SK-N-SH (cell line): ENCODE measurements around the gene GPR158. TPM values are rescaled to one million over a fixed set of nuclear protein-coding genes. Genes with fewer than 3 reads are reported as not detected.

ENCODE experiments used
- CTCF ChIA-PET: fragments of 300-600, 350-600 bp; formaldehyde crosslinking; extraction: SDS; loops from one replicate; lab custom pipeline; 2021; lab: Yijun Ruan, JAX
- POLR2A ChIA-PET: fragments of 350-600 bp; sonication (Branson Sonifier 250); formaldehyde crosslinking; extraction: SDS; loops from one replicate; lab custom pipeline; 2020; ENCODE audit warnings: antibody characterized with exemption, inconsistent platforms; lab: Yijun Ruan, JAX
- DNase-seq: peaks from one replicate; pipeline ENCODE4 v3.0.0; 2012
- H2AFZ ChIP-seq: fragments of 200-600 bp; sonication (generic); 2 replicates; pipeline ENCODE4 v1.8.1; 2016; ENCODE audit warnings: antibody characterized with exemption, mild to moderate bottlenecking, low read depth
- H3F3A ChIP-seq: fragments of 200-600 bp; sonication (generic); replicated peaks from 2 replicates; pipeline ENCODE3; 2016; ENCODE audit warnings: antibody characterized with exemption, mild to moderate bottlenecking; ENCODE audit not compliant: insufficient read depth
- H3K27ac ChIP-seq, 2 experiments: fragments of 200-500 bp in 1 of 2; fragments of 200-600 bp in 1 of 2; sonication (Bioruptor generic) in 1 of 2; sonication (generic), shearing (Covaris generic) in 1 of 2; 2 replicates each; pipeline versions ENCODE4 v1.5.1 to v1.6.1; 2014 to 2016; ENCODE audit warnings: low read depth in 2 of 2, inconsistent platforms in 1 of 2, low read length in 1 of 2, mild to moderate bottlenecking in 1 of 2, mixed read lengths in 1 of 2
- H3K27me3 ChIP-seq: fragments of 200-600 bp; sonication (generic), shearing (Covaris generic); 2 replicates; pipeline ENCODE4 v1.6.1; 2016; ENCODE audit warnings: mixed run types; ENCODE audit not compliant: insufficient read depth
- H3K36me3 ChIP-seq, 2 experiments: fragments of 200-500 bp in 1 of 2; fragments of 200-600 bp in 1 of 2; sonication (Bioruptor generic) in 1 of 2; sonication (generic) in 1 of 2; replicated peaks in 1 of 2; 2 replicates each; pipeline versions ENCODE3 to v1.5.1; 2014 to 2016; ENCODE audit warnings: low read length in 1 of 2, mild to moderate bottlenecking in 1 of 2; ENCODE audit not compliant: insufficient read depth in 2 of 2, control insufficient read depth in 1 of 2
- H3K4me1 ChIP-seq, 2 experiments: fragments of 200-500 bp in 1 of 2; fragments of 200-600 bp in 1 of 2; sonication (Bioruptor generic) in 1 of 2; sonication (generic), shearing (Covaris generic) in 1 of 2; 2 replicates each; pipeline versions ENCODE4 v1.5.1 to v1.6.1; 2014 to 2016; ENCODE audit warnings: low read depth in 1 of 2, low read length in 1 of 2, mixed run types in 1 of 2; ENCODE audit not compliant: insufficient read depth in 2 of 2, control insufficient read depth in 1 of 2
- H3K4me2 ChIP-seq: fragments of 200-600 bp; sonication (generic), shearing (Covaris generic); 2 replicates; pipeline ENCODE4 v1.6.1; 2017; ENCODE audit warnings: mixed run types
- H3K4me3 ChIP-seq, 2 experiments: fragments of 200-500 bp in 1 of 2; fragments of 200-600 bp in 1 of 2; sonication (Bioruptor generic) in 1 of 2; sonication (generic), shearing (Covaris generic) in 1 of 2; 2 replicates each; pipeline versions ENCODE4 v1.5.1 to v1.8.1; 2014 to 2016; ENCODE audit warnings: low read depth in 2 of 2, inconsistent platforms in 1 of 2, low read length in 1 of 2, mild to moderate bottlenecking in 1 of 2, mixed read lengths in 1 of 2, moderate library complexity in 1 of 2
- H3K79me2 ChIP-seq: fragments of 200-600 bp; sonication (generic); 2 replicates; pipeline ENCODE4 v1.8.1; 2017; ENCODE audit warnings: mild to moderate bottlenecking; ENCODE audit not compliant: insufficient read depth
- H3K9ac ChIP-seq: fragments of 200-600 bp; sonication (generic); 2 replicates; pipeline ENCODE4 v1.6.1; 2017; ENCODE audit warnings: mixed run types
- H3K9me2 ChIP-seq: fragments of 200-600 bp; sonication (generic); 2 replicates; pipeline ENCODE4 v1.6.1; 2017; ENCODE audit warnings: mixed run types
- H3K9me3 ChIP-seq: fragments of 200-600 bp; sonication (generic); 2 replicates; pipeline ENCODE4 v1.6.1; 2017; ENCODE audit warnings: mixed run types, mild to moderate bottlenecking, moderate library complexity
- H4K20me1 ChIP-seq: fragments of 200-600 bp; sonication (generic); 2 replicates; pipeline ENCODE4 v1.6.1; 2017; ENCODE audit warnings: mild to moderate bottlenecking, mixed run types; ENCODE audit not compliant: insufficient read depth
- GABPA ChIP-seq: IDR thresholded peaks from 2 replicates; pipeline ENCODE4 v1.4.0; 2012; ENCODE audit warnings: low read depth, mild to moderate bottlenecking
- GATA2 ChIP-seq: sonication (generic); formaldehyde crosslinking; IDR thresholded peaks from 2 replicates; pipeline ENCODE4 v1.5.0; 2020; ENCODE audit warnings: mild to moderate bottlenecking, missing genetic modification reagents
- JUND ChIP-seq: IDR thresholded peaks from 2 replicates; pipeline ENCODE4 v1.4.0; 2012
- MXI1 ChIP-seq: IDR thresholded peaks from 2 replicates; pipeline ENCODE4 v1.6.1; 2012; ENCODE audit warnings: mild to moderate bottlenecking, low read depth, low read length, improper control_type of control experiment
- POLR2AphosphoS5 ChIP-seq: IDR thresholded peaks from 2 replicates; pipeline ENCODE4 v1.6.1; 2012; ENCODE audit warnings: low read depth, low read length
- RAD21 ChIP-seq: IDR thresholded peaks from 2 replicates; pipeline ENCODE4 v1.6.1; 2012; ENCODE audit warnings: mild to moderate bottlenecking, low read length
- SIN3A ChIP-seq: IDR thresholded peaks from 2 replicates; pipeline ENCODE4 v1.6.1; 2012; ENCODE audit warnings: low read depth, mild to moderate bottlenecking, low read length, moderate library complexity, borderline replicate concordance
- SMC3 ChIP-seq: IDR thresholded peaks from 2 replicates; pipeline ENCODE4 v1.6.1; 2012; ENCODE audit warnings: low read depth, low read length, improper control_type of control experiment
- TAF1 ChIP-seq: IDR thresholded peaks from 2 replicates; pipeline ENCODE4 v1.6.1; 2012; ENCODE audit warnings: low read depth, mild to moderate bottlenecking, low read length, moderate library complexity, borderline replicate concordance
- WGBS: methylation state at CpG from one replicate; pipeline ENCODE4 v1.1.6; 2017; ENCODE audit warnings: low lambda C conversion rate; 5-methylcytosine and 5-hydroxymethylcytosine counted together
- polyA plus RNA-seq, 3 experiments: library from polyadenylated mRNA; depleted of rRNA; stranded (reverse); fragments of >200 nt; gene quantifications; 2 replicates each; pipeline ENCODE4 v1.2.3, GENCODE V29; 2012
- TF ChIP-seq, protein P1 (sequence below): fragments of 150-350 bp; IDR thresholded peaks from 2 replicates; pipeline ENCODE4 v1.6.1; 2016; ENCODE audit warnings: mild to moderate bottlenecking, low read depth, low read length
- TF ChIP-seq, protein P2 (sequence below): IDR thresholded peaks from 2 replicates; pipeline ENCODE4 v1.4.0; 2012; ENCODE audit warnings: low read depth, borderline replicate concordance
- TF ChIP-seq, protein P3 (sequence below): fragments of 150-350 bp; IDR thresholded peaks from 2 replicates; pipeline ENCODE4 v1.6.1; 2017; ENCODE audit warnings: antibody characterized with exemption, low read length, low read depth, borderline replicate concordance
- TF ChIP-seq, protein P4 (sequence below): IDR thresholded peaks from 2 replicates; pipeline ENCODE4 v1.6.1; 2012; ENCODE audit warnings: mild to moderate bottlenecking, low read depth, low read length, moderate library complexity

The GPR158 gene
- polyA plus RNA-seq, 1 of the 3 experiments (the other 2 are of a cell fraction): not detected

DNA sequence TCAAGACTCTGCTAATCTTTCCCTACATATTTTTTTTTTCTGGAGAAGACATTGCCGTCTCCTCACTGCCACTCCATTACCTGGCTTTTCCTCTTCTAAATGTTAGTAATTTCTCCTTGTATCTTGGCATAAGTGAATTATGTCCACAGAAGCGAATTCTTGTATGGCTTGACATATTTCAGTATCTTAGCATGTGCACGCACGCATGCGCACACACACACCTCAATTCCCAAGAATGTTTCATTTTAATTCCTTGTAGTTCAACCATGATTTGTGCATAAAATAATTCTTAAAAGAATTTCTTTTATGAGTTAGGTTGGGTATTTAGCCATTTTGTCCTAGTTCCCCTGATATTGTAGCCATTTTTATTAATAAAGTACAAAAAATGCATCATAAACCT lies 458.0 kb downstream of the GPR158 start:
- H3K4me3 ChIP-seq: no peak overlapping the region
- H3K36me3 ChIP-seq: no peaks in the 10 kb centered on the region
- H3K27me3 ChIP-seq: no peaks in the 10 kb centered on the region
- H3K9ac ChIP-seq: no peak overlapping the region
- H3K9me3 ChIP-seq: no peaks in the 10 kb centered on the region
- no peaks in the 10 kb centered on the region for H3K79me2 ChIP-seq
- no peak for TF ChIP-seq POLR2AphosphoS5
- no peak for TF ChIP-seq RAD21
- TF ChIP-seq GATA2 (CRISPR knock-in tag): no peak
- no peak for TF ChIP-seq MXI1
- no peak for TF ChIP-seq TAF1
- TF ChIP-seq JUND: no peak
- TF ChIP-seq, protein P1, sequence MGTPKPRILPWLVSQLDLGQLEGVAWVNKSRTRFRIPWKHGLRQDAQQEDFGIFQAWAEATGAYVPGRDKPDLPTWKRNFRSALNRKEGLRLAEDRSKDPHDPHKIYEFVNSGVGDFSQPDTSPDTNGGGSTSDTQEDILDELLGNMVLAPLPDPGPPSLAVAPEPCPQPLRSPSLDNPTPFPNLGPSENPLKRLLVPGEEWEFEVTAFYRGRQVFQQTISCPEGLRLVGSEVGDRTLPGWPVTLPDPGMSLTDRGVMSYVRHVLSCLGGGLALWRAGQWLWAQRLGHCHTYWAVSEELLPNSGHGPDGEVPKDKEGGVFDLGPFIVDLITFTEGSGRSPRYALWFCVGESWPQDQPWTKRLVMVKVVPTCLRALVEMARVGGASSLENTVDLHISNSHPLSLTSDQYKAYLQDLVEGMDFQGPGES: no peak
- TF ChIP-seq, protein P2, sequence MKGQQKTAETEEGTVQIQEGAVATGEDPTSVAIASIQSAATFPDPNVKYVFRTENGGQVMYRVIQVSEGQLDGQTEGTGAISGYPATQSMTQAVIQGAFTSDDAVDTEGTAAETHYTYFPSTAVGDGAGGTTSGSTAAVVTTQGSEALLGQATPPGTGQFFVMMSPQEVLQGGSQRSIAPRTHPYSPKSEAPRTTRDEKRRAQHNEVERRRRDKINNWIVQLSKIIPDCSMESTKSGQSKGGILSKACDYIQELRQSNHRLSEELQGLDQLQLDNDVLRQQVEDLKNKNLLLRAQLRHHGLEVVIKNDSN: no peak
- TF ChIP-seq, protein P3, sequence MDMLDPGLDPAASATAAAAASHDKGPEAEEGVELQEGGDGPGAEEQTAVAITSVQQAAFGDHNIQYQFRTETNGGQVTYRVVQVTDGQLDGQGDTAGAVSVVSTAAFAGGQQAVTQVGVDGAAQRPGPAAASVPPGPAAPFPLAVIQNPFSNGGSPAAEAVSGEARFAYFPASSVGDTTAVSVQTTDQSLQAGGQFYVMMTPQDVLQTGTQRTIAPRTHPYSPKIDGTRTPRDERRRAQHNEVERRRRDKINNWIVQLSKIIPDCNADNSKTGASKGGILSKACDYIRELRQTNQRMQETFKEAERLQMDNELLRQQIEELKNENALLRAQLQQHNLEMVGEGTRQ: no peak
- no peak for TF ChIP-seq SMC3
- no peak for TF ChIP-seq SIN3A
- H2AFZ ChIP-seq: no peak overlapping the region
- H3K27ac ChIP-seq: no peak overlapping the region
- no peak for DNase-seq
- no peak overlapping the region for H3K4me2 ChIP-seq
- H3F3A ChIP-seq: no peaks in the 10 kb centered on the region
- no peaks in the 10 kb centered on the region for H4K20me1 ChIP-seq
- no peaks in the 10 kb centered on the region for H3K9me2 ChIP-seq
- ChIA-PET POLR2A (no interaction called here), CTCF (interaction anchor here (1.0 kb wide), 1 partner anchor 16 kb away, joined by 3 read pairs; no protein-coding TSS in a partner anchor)
- WGBS: 63% methylated on average over 5 of the region's 5 CpGs
- no peaks in the 10 kb centered on the region for H3K4me1 ChIP-seq

DNA sequence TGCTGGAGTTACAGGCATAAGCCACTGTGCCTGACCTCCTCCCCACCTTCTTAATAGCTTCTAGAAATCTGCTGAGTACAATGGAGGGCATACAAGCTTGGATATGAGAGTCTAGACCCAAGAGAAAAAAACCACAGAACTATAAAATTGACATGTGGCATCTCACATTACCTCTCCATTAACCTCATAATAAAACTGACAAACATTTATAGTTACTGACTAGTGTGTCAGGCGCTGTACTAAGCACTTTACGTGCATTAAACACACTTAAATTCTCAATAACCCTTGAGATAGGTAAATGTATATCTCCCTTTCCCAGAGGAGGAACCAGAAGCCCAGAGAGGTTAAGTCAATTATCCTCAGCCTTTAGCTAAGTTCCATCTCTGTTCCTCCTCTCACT lies 458.7 kb downstream of the GPR158 start:
- ChIA-PET POLR2A (no interaction called here), CTCF (no interaction called here)
- 12% methylated on average over 2 of the region's 2 CpGs for WGBS
- no peak overlapping the region for H3K27ac ChIP-seq
- no peak for DNase-seq
- no peaks in the 10 kb centered on the region for H3K36me3 ChIP-seq
- H4K20me1 ChIP-seq: no peaks in the 10 kb centered on the region
- H3F3A ChIP-seq: no peaks in the 10 kb centered on the region
- H2AFZ ChIP-seq: no peak overlapping the region
- H3K27me3 ChIP-seq: no peaks in the 10 kb centered on the region
- no peak overlapping the region for H3K4me3 ChIP-seq
- no peak for TF ChIP-seq GABPA
- TF ChIP-seq, protein P4, sequence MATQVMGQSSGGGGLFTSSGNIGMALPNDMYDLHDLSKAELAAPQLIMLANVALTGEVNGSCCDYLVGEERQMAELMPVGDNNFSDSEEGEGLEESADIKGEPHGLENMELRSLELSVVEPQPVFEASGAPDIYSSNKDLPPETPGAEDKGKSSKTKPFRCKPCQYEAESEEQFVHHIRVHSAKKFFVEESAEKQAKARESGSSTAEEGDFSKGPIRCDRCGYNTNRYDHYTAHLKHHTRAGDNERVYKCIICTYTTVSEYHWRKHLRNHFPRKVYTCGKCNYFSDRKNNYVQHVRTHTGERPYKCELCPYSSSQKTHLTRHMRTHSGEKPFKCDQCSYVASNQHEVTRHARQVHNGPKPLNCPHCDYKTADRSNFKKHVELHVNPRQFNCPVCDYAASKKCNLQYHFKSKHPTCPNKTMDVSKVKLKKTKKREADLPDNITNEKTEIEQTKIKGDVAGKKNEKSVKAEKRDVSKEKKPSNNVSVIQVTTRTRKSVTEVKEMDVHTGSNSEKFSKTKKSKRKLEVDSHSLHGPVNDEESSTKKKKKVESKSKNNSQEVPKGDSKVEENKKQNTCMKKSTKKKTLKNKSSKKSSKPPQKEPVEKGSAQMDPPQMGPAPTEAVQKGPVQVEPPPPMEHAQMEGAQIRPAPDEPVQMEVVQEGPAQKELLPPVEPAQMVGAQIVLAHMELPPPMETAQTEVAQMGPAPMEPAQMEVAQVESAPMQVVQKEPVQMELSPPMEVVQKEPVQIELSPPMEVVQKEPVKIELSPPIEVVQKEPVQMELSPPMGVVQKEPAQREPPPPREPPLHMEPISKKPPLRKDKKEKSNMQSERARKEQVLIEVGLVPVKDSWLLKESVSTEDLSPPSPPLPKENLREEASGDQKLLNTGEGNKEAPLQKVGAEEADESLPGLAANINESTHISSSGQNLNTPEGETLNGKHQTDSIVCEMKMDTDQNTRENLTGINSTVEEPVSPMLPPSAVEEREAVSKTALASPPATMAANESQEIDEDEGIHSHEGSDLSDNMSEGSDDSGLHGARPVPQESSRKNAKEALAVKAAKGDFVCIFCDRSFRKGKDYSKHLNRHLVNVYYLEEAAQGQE: no peak
- no peaks in the 10 kb centered on the region for H3K9me2 ChIP-seq
- no peaks in the 10 kb centered on the region for H3K79me2 ChIP-seq
- no peaks in the 10 kb centered on the region for H3K4me1 ChIP-seq
- H3K9ac ChIP-seq: no peak overlapping the region
- H3K9me3 ChIP-seq: no peaks in the 10 kb centered on the region
- no peak overlapping the region for H3K4me2 ChIP-seq
